ENCODE results near the gene SOX15.

- TF ChIP-seq EZH2 (IDR thresholded peaks at IDR 0.05), result no peak
- TF ChIP-seq POLR2AphosphoS5 (IDR thresholded peaks at IDR 0.05; ENCODE audit: borderline replicate concordance, low read depth, low read length), result no peak
Observed at GRCh38 chr17:7634384-7634783, 44.5 kb upstream of the SOX15 start.

Measured in SK-N-MC (cell line).